Activated CD4-positive, alpha-beta memory T cell treated with anti-CD3 and anti-CD28 coated beads for 36 hours (primary cell): ENCODE results near the gene VPS72. TPM values are rescaled to one million over a fixed set of nuclear protein-coding genes. Genes with fewer than 3 reads are reported as not detected.

Experiments used
- CTCF ChIA-PET: fragments of 350-600 bp; sonication (Branson Sonifier 250); formaldehyde crosslinking; loops from one replicate; lab custom pipeline; 2021; ENCODE audit warnings: antibody characterized with exemption, inconsistent platforms; lab: Charles Lee
- POLR2A ChIA-PET: fragments of 350-600 bp; sonication (Branson Sonifier 250); formaldehyde crosslinking; loops from one replicate; lab custom pipeline; 2021; ENCODE audit warnings: antibody characterized with exemption; lab: Charles Lee
- DNase-seq: peaks from one replicate; pipeline ENCODE4 v3.0.0-alpha.2; 2020
- H3K27ac Mint-ChIP-seq: one replicate; pipeline ENCODE4 v1.8.0; 2021; ENCODE audit warnings: mixed read lengths
- H3K27me3 Mint-ChIP-seq: one replicate; pipeline ENCODE4 v1.8.0; 2021; ENCODE audit warnings: mixed read lengths
- H3K36me3 Mint-ChIP-seq: one replicate; pipeline ENCODE4 v1.8.0; 2021; ENCODE audit warnings: mixed read lengths
- H3K4me1 Mint-ChIP-seq: one replicate; pipeline ENCODE4 v1.8.0; 2021; ENCODE audit warnings: low read depth, mixed read lengths
- H3K4me3 Mint-ChIP-seq: one replicate; pipeline ENCODE4 v1.8.0; 2021; ENCODE audit warnings: mild to moderate bottlenecking, mixed read lengths
- H3K9me3 Mint-ChIP-seq: one replicate; pipeline ENCODE4 v1.8.0; 2021; ENCODE audit warnings: mixed read lengths
- intact Hi-C: fragments of 100-400 bp; cut with micrococcal nuclease; formaldehyde crosslinking; loops from one replicate; pipeline ENCODE4 v1.15.1; 2023
- total RNA-seq, 2 experiments: library from RNA; stranded (reverse); gene quantifications; one replicate each; pipeline ENCODE4 v1.2.3, GENCODE V29; 2021

VPS72 gene
- total RNA-seq, 2 experiments from 2014 or later, result 77.6 to 80.4 TPM

- H3K9me3 Mint-ChIP-seq, result no peaks in the 10 kb centered on the region
- intact Hi-C loops, result no loop called here
- no peak overlapping the region for H3K4me3 Mint-ChIP-seq
- peaks cover 6% of the 10 kb centered on the region for H3K4me1 Mint-ChIP-seq
- H3K27me3 Mint-ChIP-seq, result no peaks in the 10 kb centered on the region
- no peaks in the 10 kb centered on the region for H3K36me3 Mint-ChIP-seq
- ChIA-PET POLR2A (interaction anchor here (1.1 kb wide), 1 partner anchor 22 kb away, joined by 3 read pairs; no protein-coding TSS in a partner anchor), CTCF (interaction anchor here (0.8 to 2.4 kb wide), 3 partner anchors 11 to 120 kb away, joined by 3 to 13 read pairs (median 7); no protein-coding TSS in a partner anchor)
- H3K27ac Mint-ChIP-seq, result no peak overlapping the region
- DNase-seq, result no peak
Measured at GRCh38 chr1:151144474-151145303, 45.3 kb downstream of the VPS72 start.

GRCh38 chr1:151143986-151144385, 46.0 kb downstream of the VPS72 start:
- POLR2A ChIA-PET, result no interaction called here
- H3K27ac Mint-ChIP-seq, result no peak overlapping the region

GRCh38 chr1:151143057-151143435, 47.0 kb downstream of the VPS72 start:
- ChIA-PET POLR2A (no interaction called here), CTCF (interaction anchor here (0.6 to 2.8 kb wide), 6 partner anchors 12 to 119 kb away, joined by 3 to 16 read pairs (median 5); partner anchors contain the start of gene TNFAIP8L2)
- Mint-ChIP-seq H3K36me3 (no peaks in the 10 kb centered on the region), H3K27ac (no peak overlapping the region), H3K9me3 (no peaks in the 10 kb centered on the region), H3K4me3 (no peak overlapping the region), H3K27me3 (no peaks in the 10 kb centered on the region), H3K4me1 (peaks cover 6% of the 10 kb centered on the region)
- no peak for DNase-seq
- intact Hi-C loops, result no loop called here

More at GRCh38 chr1:151143986-151144385, 46.0 kb downstream of the VPS72 start:
- peaks cover 6% of the 10 kb centered on the region for H3K4me1 Mint-ChIP-seq
- H3K27me3 Mint-ChIP-seq, result no peaks in the 10 kb centered on the region
- H3K9me3 Mint-ChIP-seq, result no peaks in the 10 kb centered on the region
- no peak for DNase-seq
- no peaks in the 10 kb centered on the region for H3K36me3 Mint-ChIP-seq
- no peak overlapping the region for H3K4me3 Mint-ChIP-seq
- intact Hi-C loops, result no loop called here
- CTCF ChIA-PET, result interaction anchor here (0.9 to 2.4 kb wide), 3 partner anchors 11 to 44 kb away, joined by 5 to 13 read pairs (median 5); partner anchors contain the start of gene TNFAIP8L2

- Mint-ChIP-seq H3K27ac (no peak overlapping the region), H3K9me3 (no peaks in the 10 kb centered on the region), H3K27me3 (no peaks in the 10 kb centered on the region), H3K36me3 (no peaks in the 10 kb centered on the region), H3K4me3 (no peak overlapping the region), H3K4me1 (peaks cover 6% of the 10 kb centered on the region)
- intact Hi-C loops, result no loop called here
- DNase-seq, result no peak
- ChIA-PET CTCF (interaction anchor here (0.6 to 2.8 kb wide), 5 partner anchors 13 to 118 kb away, joined by 3 to 16 read pairs (median 5); partner anchors contain the start of gene TNFAIP8L2), POLR2A (interaction anchor here (0.6 kb wide), 1 partner anchor 313 kb away, joined by 4 read pairs; no protein-coding TSS in a partner anchor)
Measured at GRCh38 chr1:151142411-151143056, 47.5 kb downstream of the VPS72 start.

DNA sequence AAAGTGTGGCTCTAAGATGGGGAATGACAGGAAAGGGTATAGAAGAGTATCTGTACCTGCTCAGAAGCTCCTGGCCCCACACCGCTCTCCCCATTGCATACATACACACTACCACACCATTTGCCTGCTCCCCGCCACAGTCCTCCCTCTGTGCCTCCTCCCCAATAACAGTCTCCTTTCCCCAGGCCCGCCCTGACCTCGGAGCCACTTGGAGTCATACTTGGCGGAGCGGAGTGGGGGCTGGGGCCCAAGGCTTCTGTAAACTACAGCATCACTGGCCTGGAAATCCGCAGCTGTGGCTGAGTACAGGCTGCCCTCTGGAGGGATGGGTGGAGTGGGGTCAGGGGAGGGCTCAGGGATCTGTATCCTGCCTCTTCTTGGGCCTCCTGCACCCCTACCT, 52.2 kb downstream of the VPS72 start:
- DNase-seq, result no peak
- Mint-ChIP-seq H3K27me3 (no peaks in the 10 kb centered on the region), H3K27ac (no peak overlapping the region), H3K9me3 (no peaks in the 10 kb centered on the region), H3K4me3 (no peak overlapping the region), H3K36me3 (no peaks in the 10 kb centered on the region), H3K4me1 (no peaks in the 10 kb centered on the region)
- ChIA-PET CTCF (interaction anchor here (1.0 kb wide), 1 partner anchor 38 kb away, joined by 4 read pairs; no protein-coding TSS in a partner anchor), POLR2A (no interaction called here)
- intact Hi-C loops, result no loop called here

- CTCF ChIA-PET, result interaction anchor here (0.9 to 1.4 kb wide), 4 partner anchors 22 to 111 kb away, joined by 5 to 8 read pairs (median 6); partner anchors contain the start of gene TNFAIP8L2
- DNase-seq, result no peak
- Mint-ChIP-seq H3K4me1 (peaks cover 10% of the 10 kb centered on the region), H3K36me3 (no peaks in the 10 kb centered on the region), H3K27ac (no peak overlapping the region), H3K4me3 (no peak overlapping the region), H3K9me3 (no peaks in the 10 kb centered on the region), H3K27me3 (peaks cover 4% of the 10 kb centered on the region)
- POLR2A ChIA-PET, result no interaction called here
- intact Hi-C loops, result no loop called here
Measured at GRCh38 chr1:151135433-151136385, 54.3 kb downstream of the VPS72 start.

DNA sequence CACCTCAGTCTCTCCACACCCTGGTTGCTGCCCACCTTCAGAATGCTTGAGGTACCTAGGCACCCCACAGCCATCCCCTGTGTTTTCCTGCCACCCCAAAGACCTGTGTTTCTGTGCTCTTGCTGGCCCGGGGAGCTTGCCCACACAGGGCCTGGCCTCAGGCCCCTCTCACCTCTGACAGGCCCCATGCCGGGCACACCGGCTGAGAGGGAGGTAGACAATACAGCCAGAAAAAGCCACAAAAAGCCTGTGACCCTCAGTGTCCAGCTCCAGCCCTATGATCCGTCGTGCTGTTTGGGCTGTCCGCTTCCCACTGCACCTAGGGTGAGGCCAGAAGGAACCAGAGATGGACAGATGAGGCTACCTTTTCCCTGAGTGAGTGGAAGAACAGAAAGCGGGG, 55.0 kb downstream of the VPS72 start:
- intact Hi-C loops, result no loop called here
- Mint-ChIP-seq H3K4me1 (peaks cover 13% of the 10 kb centered on the region), H3K27ac (no peak overlapping the region), H3K27me3 (peaks cover 4% of the 10 kb centered on the region), H3K4me3 (no peak overlapping the region), H3K36me3 (no peaks in the 10 kb centered on the region), H3K9me3 (no peaks in the 10 kb centered on the region)
- no peak for DNase-seq
- ChIA-PET POLR2A (no interaction called here), CTCF (interaction anchor here (0.6 to 1.4 kb wide), 4 partner anchors 22 to 644 kb away, joined by 5 to 8 read pairs (median 7); partner anchors contain the start of gene TNFAIP8L2)

DNA sequence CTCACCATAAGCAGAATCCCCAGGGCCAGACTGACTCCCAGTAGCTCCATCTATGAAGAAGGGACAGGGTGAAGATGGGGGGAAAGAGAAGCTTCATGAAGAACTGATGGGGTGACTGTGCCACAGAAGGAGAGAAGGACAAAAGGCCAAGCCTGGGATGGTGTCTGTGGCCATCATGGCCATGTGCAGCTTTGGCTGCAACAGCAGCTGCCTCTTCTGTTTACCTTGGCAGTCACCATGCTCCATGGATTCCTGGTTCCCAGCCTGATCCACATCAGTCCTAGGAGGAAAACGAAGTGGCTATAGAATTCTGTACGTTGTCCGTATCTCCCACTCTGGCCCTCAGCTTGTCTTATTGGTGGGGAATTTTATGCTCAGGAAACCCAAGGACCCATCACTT, 55.6 kb downstream of the VPS72 start:
- Mint-ChIP-seq H3K36me3 (no peaks in the 10 kb centered on the region), H3K9me3 (no peaks in the 10 kb centered on the region), H3K27me3 (peaks cover 4% of the 10 kb centered on the region), H3K4me1 (peaks cover 13% of the 10 kb centered on the region), H3K27ac (no peak overlapping the region), H3K4me3 (no peak overlapping the region)
- ChIA-PET CTCF (interaction anchor here (1.4 kb wide), 1 partner anchor 34 kb away, joined by 8 read pairs; no protein-coding TSS in a partner anchor), POLR2A (no interaction called here)
- intact Hi-C loops, result no loop called here
- no peak for DNase-seq

DNA sequence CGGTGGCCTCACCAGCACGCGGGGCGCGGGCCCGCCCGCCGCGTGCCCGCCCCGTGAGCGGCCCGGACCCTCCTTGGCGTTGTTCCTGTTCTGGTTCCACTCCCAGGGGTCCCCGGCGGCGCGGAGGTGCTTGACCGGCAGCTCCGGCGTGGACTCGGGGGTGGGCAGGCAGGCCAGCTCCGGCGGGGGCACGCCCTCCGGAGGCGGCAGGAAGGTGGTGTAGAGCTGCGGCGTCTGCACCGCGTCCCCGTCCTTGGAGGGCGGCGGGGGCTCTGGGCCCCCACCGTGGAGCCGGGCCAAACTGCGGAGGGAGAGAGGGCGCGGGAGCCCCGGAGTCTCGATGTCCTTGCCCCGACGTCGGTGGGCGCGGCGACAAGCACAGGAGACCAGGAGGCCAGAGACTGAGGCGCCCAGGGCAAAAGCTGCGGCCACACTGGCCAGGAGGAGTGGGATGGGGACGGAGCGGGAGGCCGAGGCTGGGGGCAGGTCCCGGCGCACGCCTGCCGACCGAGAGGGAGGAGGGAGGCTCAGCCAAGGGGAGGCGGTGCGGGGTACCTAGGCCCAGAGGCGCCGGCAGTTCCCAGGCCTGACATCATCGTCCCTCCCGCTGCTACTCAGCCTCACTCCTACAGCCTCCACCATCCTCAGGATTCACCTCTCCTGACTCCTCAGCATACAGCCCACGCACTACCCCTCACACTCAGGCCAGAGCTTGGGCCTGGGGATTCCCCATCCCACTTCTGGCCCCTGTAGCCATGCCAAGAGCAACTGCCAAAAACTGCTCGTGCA, 56.8 kb downstream of the VPS72 start:
- intact Hi-C loops, result no loop called here
- CTCF ChIA-PET, result no interaction called here
- Mint-ChIP-seq H3K9me3 (no peaks in the 10 kb centered on the region), H3K27ac (no peak overlapping the region), H3K27me3 (peaks cover 4% of the 10 kb centered on the region), H3K36me3 (no peaks in the 10 kb centered on the region), H3K4me1 (peaks cover 13% of the 10 kb centered on the region), H3K4me3 (no peak overlapping the region)
- no peak for DNase-seq
- POLR2A ChIA-PET, result no interaction called here

DNA sequence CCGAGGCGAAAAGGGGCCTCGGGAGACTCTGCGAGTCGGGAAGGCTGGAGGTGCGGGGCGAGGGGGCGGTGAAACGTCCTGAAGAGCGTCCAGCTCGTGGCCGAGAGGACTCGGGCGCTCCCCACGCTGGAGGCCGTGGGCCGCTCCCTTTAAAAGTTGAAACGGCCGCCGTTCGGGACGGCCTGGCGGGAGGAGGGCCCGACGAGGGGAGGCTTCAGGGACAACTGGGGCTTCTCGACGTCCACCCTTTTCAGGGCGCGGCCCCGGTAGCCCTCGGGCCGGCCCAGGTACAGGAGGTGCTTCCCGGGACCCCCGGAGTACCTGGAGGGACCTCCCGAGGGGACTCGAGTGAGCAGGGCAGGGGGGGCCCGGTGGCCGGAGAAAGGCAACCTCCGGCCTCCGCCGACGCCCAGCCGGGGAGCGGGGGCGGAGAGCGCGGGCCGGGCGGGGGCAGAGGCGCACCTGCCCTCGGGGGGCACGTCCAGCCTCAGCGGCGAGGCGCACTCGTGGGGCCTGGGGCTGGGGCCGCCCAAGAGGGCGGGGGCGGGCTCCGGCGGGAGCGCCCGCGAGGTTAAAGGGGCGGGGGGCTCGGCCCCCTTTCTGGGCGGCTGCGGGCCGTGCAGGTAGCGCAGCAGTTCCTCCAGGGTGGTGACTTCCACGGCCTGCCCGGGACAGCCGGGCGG, 57.5 kb downstream of the VPS72 start:
- Mint-ChIP-seq H3K27me3 (peaks cover 4% of the 10 kb centered on the region), H3K4me1 (peaks cover 13% of the 10 kb centered on the region), H3K27ac (no peak overlapping the region), H3K9me3 (no peaks in the 10 kb centered on the region), H3K36me3 (no peaks in the 10 kb centered on the region), H3K4me3 (no peak overlapping the region)
- ChIA-PET CTCF (interaction anchor here (1.2 to 2.4 kb wide), 2 partner anchors 24 to 108 kb away, joined by 3 to 15 read pairs; partner anchors contain the start of gene TNFAIP8L2), POLR2A (no interaction called here)
- no peak for DNase-seq
- intact Hi-C loops, result no loop called here
